Amniotic epithelial cell (primary cell): ENCODE measurements around the gene OR14J1.
"Not testable (repeated sequence)": the region's sequence is repeated elsewhere in the genome, so short reads cannot be mapped to it uniquely, and the experiment has no call there.

ENCODE experiments used
- DNase-seq: peaks from one replicate; pipeline ENCODE4 v3.0.0-alpha.2; 2010; ENCODE audit warnings: low read depth

The OR14J1 gene, protein sequence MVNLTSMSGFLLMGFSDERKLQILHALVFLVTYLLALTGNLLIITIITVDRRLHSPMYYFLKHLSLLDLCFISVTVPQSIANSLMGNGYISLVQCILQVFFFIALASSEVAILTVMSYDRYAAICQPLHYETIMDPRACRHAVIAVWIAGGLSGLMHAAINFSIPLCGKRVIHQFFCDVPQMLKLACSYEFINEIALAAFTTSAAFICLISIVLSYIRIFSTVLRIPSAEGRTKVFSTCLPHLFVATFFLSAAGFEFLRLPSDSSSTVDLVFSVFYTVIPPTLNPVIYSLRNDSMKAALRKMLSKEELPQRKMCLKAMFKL

DNA sequence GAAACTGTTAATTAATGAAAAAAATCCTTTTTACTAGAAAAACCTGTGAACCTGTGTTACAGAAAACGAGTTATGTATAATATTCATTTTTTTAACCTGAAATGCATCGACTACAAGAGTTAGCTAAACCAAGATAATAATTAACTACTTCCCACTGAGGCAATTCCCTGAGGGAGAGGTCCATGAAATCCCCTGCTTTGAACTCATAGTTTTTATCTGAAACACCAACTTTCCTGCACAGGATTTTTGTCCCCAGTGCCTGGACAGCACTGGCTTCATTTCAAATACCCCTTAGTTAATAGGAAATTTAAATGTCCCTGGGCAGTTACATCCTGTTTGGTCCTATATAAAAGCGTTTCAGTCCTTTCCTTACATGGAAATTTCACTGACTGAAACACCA, at the start of gene OR14J1:
Gene OR14J1 (plus strand): TSS at position 386 of the 400 bp plus-strand sequence. CDS start 4,989 bp downstream, outside the sequence.
- no peak for DNase-seq

- DNase-seq, result no peak
Observed at GRCh38 chr6:29251736-29252135, 49.8 kb upstream of the OR14J1 start.

DNA sequence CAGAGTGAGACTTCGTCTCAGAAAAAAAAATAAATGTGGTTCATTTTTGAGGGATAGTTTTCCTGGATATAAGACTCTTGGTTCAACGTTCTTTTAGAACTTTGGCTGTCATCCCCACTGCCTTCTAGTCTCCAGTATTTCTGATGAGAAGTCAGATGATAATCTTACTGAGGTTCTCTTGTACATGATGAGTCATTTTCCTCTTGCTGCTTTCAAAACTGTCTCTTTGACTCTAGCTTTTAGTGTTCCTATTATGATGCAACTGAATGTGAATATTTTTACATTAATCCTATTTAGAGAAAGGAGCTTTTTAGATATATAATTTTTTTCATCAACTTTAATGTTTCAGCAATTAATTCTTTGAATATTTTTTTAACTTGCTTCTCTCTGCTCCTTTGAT, 46.0 kb upstream of the OR14J1 start:
- no peak for DNase-seq

- DNase-seq, result no peak
Observed at GRCh38 chr6:29259721-29260120, 41.8 kb upstream of the OR14J1 start.

DNA sequence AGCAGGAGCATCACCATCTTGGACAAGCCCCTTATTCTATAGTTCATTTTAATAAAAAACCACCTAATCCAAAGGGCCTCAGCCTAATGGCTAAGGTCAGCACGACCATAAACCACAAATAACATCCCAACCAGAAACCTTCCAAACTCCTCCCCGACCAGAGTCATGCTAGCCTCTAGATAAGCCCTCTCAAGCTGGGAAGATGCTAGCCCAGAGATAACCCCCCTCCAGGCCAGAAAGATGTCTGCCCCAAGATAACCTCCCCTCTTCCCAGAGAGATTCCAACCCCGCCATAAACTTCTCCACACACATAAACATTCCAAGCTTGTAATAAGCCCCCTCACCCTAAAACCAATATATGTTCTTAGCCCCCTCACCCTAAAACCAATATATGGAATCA, 38.5 kb upstream of the OR14J1 start:
- DNase-seq, result no peak

DNA sequence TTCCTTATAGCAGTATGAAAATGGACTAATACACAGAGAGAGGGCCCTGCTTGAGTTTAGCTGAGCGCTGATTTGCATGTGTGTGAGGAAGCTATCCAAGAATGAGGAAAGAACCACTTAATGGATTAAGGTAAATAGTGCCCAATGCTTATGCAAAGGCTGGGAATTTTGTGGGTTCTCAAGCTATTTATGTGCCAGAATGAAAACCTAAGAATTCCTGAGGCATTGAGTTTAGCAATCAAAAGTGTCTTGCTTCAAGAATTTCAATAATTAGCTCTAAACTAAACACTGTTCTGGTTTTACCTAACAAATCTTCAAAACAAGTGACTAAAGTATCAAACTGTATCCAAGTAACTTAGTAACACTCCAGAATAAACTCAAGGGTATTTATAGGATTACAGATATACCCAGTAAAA, 7.0 kb upstream of the OR14J1 start:
- DNase-seq, result no peak

DNA sequence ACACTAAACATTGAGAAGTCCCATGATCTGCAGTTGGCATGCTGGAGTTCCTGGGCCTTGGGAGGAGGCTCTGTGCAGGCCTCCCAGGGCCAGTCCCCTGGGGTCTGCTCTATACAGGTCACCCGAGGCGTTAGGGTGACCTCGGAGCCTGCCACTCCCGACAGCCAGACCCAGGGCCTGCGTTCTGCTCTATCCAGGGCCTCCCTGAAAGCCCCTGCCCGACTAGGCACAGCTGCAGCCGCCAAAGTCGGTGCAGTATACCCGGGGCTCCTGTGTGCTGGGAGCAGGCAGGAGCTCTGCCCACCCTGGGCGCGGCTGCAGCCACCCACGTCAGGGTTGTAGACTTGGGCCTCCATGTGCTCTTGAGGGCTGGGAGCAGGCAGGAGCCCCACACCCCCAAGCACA, 6.3 kb upstream of the OR14J1 start:
- no peak for DNase-seq

- no peak for DNase-seq
Observed at GRCh38 chr6:29295623-29296022, 5.9 kb upstream of the OR14J1 start.

- no peak for DNase-seq
Observed at GRCh38 chr6:29319931-29320330, 18.4 kb downstream of the OR14J1 start.

GRCh38 chr6:29323332-29323731, 21.8 kb downstream of the OR14J1 start:
- not testable (repeated sequence) for DNase-seq

- DNase-seq, result no peak
Observed at GRCh38 chr6:29325777-29326176, 24.3 kb downstream of the OR14J1 start.

DNA sequence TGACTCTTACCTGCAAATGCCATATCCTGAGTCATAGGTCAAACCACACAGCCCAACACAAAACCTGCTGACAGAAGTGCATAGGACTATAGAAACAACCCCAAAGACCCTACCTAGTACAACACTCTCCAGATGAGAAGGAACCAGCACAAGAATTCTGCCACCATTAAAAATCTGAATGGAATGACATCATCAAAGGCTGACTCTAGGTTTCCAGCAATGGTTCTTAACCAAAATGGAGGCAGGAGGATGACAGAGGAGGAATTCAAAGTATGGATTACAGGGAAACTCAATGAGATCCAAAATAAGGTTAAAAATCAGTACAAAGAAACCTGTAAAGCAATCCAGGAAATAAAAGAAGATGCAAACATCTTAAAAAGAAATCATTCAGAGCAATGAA, 31.2 kb downstream of the OR14J1 start:
- DNase-seq, result no peak

- DNase-seq, result no peak
Observed at GRCh38 chr6:29336269-29336668, 34.8 kb downstream of the OR14J1 start.

DNA sequence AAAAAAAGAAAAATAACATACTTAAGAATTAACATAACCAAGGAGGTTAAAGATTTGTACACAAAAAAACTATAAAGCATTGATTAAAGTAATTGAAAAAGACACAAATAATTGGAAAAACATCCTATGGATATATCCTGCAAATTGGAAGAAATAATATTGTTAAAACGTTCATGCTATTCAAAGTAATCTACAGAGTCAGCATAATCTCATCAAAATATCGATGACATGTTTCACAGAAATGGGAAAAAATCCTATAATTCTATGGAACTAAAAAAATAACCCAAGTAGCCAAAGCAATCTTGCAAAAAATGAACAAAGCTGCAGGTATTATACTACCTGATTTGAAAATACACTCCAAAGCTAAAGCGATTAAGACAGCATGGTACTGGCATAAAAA, 43.9 kb downstream of the OR14J1 start:
- DNase-seq, result no peak

GRCh38 chr6:29349348-29349747, 47.8 kb downstream of the OR14J1 start:
- DNase-seq, result not testable (repeated sequence)

GRCh38 chr6:29354980-29355379, 53.5 kb downstream of the OR14J1 start:
- DNase-seq, result no peak

- no peak for DNase-seq
Observed at GRCh38 chr6:29355603-29356002, 54.1 kb downstream of the OR14J1 start.
